ENCODE results near the gene POLD1. TPM values are rescaled to one million over a fixed set of nuclear protein-coding genes. Genes with fewer than 3 reads are reported as not detected.
A peak's percentile ranks its signal among the peaks of the same experiment; 100 is the strongest.

Gene POLD1
- total and polyA plus RNA-seq, 2 experiments from 2014 or later: 18.2 to 32.6 TPM

DNA sequence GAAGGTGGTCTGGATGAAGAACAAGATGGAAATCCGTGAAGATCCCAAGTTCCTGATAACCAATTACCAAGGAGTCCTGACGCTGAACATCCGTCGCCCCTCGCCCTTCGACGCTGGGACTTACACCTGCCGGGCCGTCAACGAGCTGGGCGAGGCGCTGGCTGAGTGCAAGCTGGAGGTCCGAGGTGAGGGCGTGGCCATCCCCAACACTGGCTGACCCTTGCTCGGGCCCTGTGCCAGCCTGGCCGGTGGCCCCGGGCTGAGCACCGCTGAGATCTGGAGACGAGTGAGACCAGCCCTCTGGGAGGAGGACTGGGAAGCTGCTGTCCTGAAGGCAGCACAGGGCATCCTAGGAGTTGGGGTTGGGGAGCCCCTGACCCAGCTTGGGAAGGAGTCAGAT lies 80.2 kb downstream of the POLD1 start:
- no peaks in the 10 kb centered on the region for H3K9me2 ChIP-seq (replicated peaks; ENCODE audit: insufficient read depth)
- H3K4me3 ChIP-seq: no peak overlapping the region
- H3K4me1 ChIP-seq (ENCODE audit: insufficient read depth): no peaks in the 10 kb centered on the region
- 88% methylated on average over 19 of the region's 19 CpGs for WGBS (ENCODE audit: low lambda C conversion rate, missing lambda C conversion rate)
- H4K20me1 ChIP-seq (ENCODE audit: insufficient read depth, poor library complexity, severe bottlenecking): no peaks in the 10 kb centered on the region
- H3K27ac ChIP-seq: no peak overlapping the region
- TF ChIP-seq EZH2phosphoT487 (IDR thresholded peaks at IDR 0.05; ENCODE audit: low read depth, severe bottlenecking, unreplicated experiment) (no peak), EZH2 (IDR thresholded peaks at IDR 0.05; ENCODE audit: borderline replicate concordance) (no peak)
- TF ChIP-seq, protein P1, sequence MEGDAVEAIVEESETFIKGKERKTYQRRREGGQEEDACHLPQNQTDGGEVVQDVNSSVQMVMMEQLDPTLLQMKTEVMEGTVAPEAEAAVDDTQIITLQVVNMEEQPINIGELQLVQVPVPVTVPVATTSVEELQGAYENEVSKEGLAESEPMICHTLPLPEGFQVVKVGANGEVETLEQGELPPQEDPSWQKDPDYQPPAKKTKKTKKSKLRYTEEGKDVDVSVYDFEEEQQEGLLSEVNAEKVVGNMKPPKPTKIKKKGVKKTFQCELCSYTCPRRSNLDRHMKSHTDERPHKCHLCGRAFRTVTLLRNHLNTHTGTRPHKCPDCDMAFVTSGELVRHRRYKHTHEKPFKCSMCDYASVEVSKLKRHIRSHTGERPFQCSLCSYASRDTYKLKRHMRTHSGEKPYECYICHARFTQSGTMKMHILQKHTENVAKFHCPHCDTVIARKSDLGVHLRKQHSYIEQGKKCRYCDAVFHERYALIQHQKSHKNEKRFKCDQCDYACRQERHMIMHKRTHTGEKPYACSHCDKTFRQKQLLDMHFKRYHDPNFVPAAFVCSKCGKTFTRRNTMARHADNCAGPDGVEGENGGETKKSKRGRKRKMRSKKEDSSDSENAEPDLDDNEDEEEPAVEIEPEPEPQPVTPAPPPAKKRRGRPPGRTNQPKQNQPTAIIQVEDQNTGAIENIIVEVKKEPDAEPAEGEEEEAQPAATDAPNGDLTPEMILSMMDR (IDR thresholded peaks at IDR 0.05; ENCODE audit: poor library complexity): no peak
- no peak overlapping the region for H2AFZ ChIP-seq
- H3K36me3 ChIP-seq (replicated peaks; ENCODE audit: insufficient read depth, low read depth): no peaks in the 10 kb centered on the region
- H3K9me3 ChIP-seq (ENCODE audit: low read depth): no peaks in the 10 kb centered on the region
- DNase-seq (ENCODE audit: low spot score): peak; percentile 4
- H3K27me3 ChIP-seq: no peaks in the 10 kb centered on the region
- no peak overlapping the region for H3K4me2 ChIP-seq
- no peaks in the 10 kb centered on the region for H3K79me2 ChIP-seq

DNA sequence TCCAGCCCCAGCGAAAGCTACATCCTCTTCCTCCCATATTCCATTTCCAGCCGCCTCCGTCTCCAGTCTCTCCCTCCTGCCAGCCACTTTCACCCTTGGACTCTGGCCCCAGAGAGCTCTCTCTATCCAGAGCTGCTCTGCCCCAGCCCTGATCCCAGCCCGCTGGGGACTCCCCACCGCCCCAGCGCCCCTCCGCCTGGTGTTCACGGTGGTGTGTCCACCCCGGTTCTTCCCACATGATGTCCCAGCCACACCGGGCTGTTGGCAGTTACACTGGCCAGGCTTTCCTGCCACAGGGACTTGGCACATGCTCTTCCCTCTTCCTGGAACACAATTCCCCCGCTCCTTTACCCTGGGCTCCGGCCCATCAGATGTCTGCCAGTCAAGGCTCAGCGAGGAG lies 80.9 kb downstream of the POLD1 start:
- Histone ChIP-seq H2AFZ (no peak overlapping the region), H3K4me2 (no peak overlapping the region), H3K79me2 (no peaks in the 10 kb centered on the region), H3K27me3 (no peaks in the 10 kb centered on the region), H3K4me1 (ENCODE audit: insufficient read depth) (no peaks in the 10 kb centered on the region), H3K27ac (no peak overlapping the region), H3K9me3 (ENCODE audit: low read depth) (no peaks in the 10 kb centered on the region), H3K9me2 (replicated peaks; ENCODE audit: insufficient read depth) (no peaks in the 10 kb centered on the region), H3K36me3 (replicated peaks; ENCODE audit: insufficient read depth, low read depth) (no peaks in the 10 kb centered on the region), H4K20me1 (ENCODE audit: insufficient read depth, poor library complexity, severe bottlenecking) (no peaks in the 10 kb centered on the region), H3K4me3 (no peak overlapping the region)
- 93% methylated on average over 7 of the region's 13 CpGs for WGBS (ENCODE audit: low lambda C conversion rate, missing lambda C conversion rate)
- DNase-seq (ENCODE audit: low spot score): peak; percentile 34
- TF ChIP-seq, protein P1 (IDR thresholded peaks at IDR 0.05; ENCODE audit: poor library complexity): no peak
- no peak for TF ChIP-seq EZH2phosphoT487 (IDR thresholded peaks at IDR 0.05; ENCODE audit: low read depth, severe bottlenecking, unreplicated experiment)
- no peak for TF ChIP-seq EZH2 (IDR thresholded peaks at IDR 0.05; ENCODE audit: borderline replicate concordance)

DNA sequence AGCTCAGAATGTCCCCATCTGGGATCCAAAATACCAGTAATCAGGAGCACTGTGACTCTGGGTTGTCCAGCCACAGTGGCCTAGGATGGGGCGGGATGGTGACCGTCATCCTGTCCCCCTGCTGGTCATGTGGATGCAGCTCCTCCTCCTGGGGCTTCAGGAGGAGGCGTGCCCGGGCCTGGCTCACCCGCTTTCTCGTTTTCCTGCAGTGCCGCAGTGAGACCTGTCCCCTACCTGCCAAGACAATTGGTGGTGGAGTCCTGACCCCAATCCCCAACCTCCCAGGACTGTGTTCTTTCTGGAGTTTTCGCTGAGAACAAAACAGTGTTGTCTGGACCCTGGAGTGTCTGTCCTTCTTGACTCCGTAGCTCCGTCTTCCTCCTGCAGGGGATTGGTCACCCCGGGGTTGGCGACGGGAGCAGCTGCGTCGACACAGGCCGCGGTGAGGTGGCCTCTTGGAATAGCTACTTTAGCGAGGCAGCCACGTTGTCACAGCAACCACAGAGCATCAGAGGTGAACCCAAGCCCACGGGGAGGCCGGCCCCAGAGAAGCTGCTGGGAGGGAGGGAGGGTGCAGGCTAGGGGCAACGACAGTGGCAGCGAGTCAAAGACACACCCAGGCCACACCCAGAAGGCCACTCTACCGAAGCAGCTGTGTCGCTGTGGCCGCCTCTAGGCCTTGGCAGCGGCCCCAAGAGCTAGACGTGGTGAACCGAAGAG lies 82.0 kb downstream of the POLD1 start:
- no peak for TF ChIP-seq EZH2 (IDR thresholded peaks at IDR 0.05; ENCODE audit: borderline replicate concordance)
- no peak for TF ChIP-seq EZH2phosphoT487 (IDR thresholded peaks at IDR 0.05; ENCODE audit: low read depth, severe bottlenecking, unreplicated experiment)
- TF ChIP-seq, protein P1 (IDR thresholded peaks at IDR 0.05; ENCODE audit: poor library complexity): no peak
- DNase-seq (ENCODE audit: low spot score): peak; percentile 20
- WGBS (ENCODE audit: low lambda C conversion rate, missing lambda C conversion rate): 67% methylated on average over 23 of the region's 29 CpGs
- Histone ChIP-seq H4K20me1 (ENCODE audit: insufficient read depth, poor library complexity, severe bottlenecking) (no peaks in the 10 kb centered on the region), H3K4me3 (no peak overlapping the region), H3K4me1 (ENCODE audit: insufficient read depth) (no peaks in the 10 kb centered on the region), H3K4me2 (no peak overlapping the region), H3K27me3 (no peaks in the 10 kb centered on the region), H3K36me3 (replicated peaks; ENCODE audit: insufficient read depth, low read depth) (no peaks in the 10 kb centered on the region), H3K27ac (no peak overlapping the region), H2AFZ (no peak overlapping the region), H3K9me2 (replicated peaks; ENCODE audit: insufficient read depth) (no peaks in the 10 kb centered on the region), H3K9me3 (ENCODE audit: low read depth) (no peaks in the 10 kb centered on the region), H3K79me2 (no peaks in the 10 kb centered on the region)

All from hepatocyte (in vitro differentiated cells).